Astrocyte (in vitro differentiated cells and primary cell): ENCODE results near the gene PPM1N. TPM values are rescaled to one million over a fixed set of nuclear protein-coding genes. Genes with fewer than 3 reads are reported as not detected.

Experiments
- DNase-seq: peaks from one replicate; pipeline ENCODE4 v3.0.0-alpha.2; 2010; ENCODE audit warnings: low read depth
- FAIRE-seq: peaks from 2 replicates; lab custom pipeline; 2011; peaks lifted over from hg19 to GRCh38; lab: Jason Lieb, UNC
- H2AFZ ChIP-seq: 2 replicates; pipeline ENCODE4 v1.6.0; 2012; ENCODE audit warnings: low read depth, low read length, inconsistent platforms
- H3K27ac ChIP-seq: 2 replicates; pipeline ENCODE4 v1.5.1; 2011; ENCODE audit warnings: low read depth, low read length, inconsistent platforms
- H3K27me3 ChIP-seq: 2 replicates; pipeline ENCODE4 v1.6.0; 2011; ENCODE audit warnings: low read length, inconsistent platforms; ENCODE audit not compliant: insufficient read depth
- H3K36me3 ChIP-seq: 2 replicates; pipeline ENCODE4 v1.5.1; 2011; ENCODE audit warnings: low read length, inconsistent platforms; ENCODE audit not compliant: insufficient read depth
- H3K4me1 ChIP-seq: 2 replicates; pipeline ENCODE4 v1.5.1; 2011; ENCODE audit warnings: low read length, inconsistent platforms; ENCODE audit not compliant: insufficient read depth
- H3K4me2 ChIP-seq: 2 replicates; pipeline ENCODE4 v1.6.0; 2012; ENCODE audit warnings: low read length, inconsistent platforms
- H3K4me3 ChIP-seq: 2 replicates; pipeline ENCODE4 v1.5.1; 2011; ENCODE audit warnings: low read depth, mild to moderate bottlenecking, low read length, inconsistent platforms; ENCODE audit not compliant: insufficient read depth
- H3K79me2 ChIP-seq: 2 replicates; pipeline ENCODE4 v1.6.0; 2012; ENCODE audit warnings: mild to moderate bottlenecking, low read length, inconsistent platforms; ENCODE audit not compliant: insufficient read depth
- H3K9ac ChIP-seq: 2 replicates; pipeline ENCODE4 v1.6.0; 2012; ENCODE audit warnings: mild to moderate bottlenecking, low read length, inconsistent platforms
- H3K9me3 ChIP-seq: 2 replicates; pipeline ENCODE4 v1.5.1; 2012; ENCODE audit warnings: low read depth, mild to moderate bottlenecking, low read length, inconsistent platforms; ENCODE audit not compliant: insufficient read depth
- H4K20me1 ChIP-seq: 2 replicates; pipeline ENCODE4 v1.6.0; 2012; ENCODE audit warnings: low read length, inconsistent platforms; ENCODE audit not compliant: insufficient read depth
- H3K27ac Mint-ChIP-seq: one replicate; pipeline ENCODE4 v1.8.0; 2021; ENCODE audit warnings: mild to moderate bottlenecking, mixed read lengths; ENCODE audit not compliant: unreplicated experiment
- H3K27me3 Mint-ChIP-seq: one replicate; pipeline ENCODE4 v1.8.0; 2021; ENCODE audit warnings: low read depth, mixed read lengths; ENCODE audit not compliant: unreplicated experiment
- H3K36me3 Mint-ChIP-seq: one replicate; pipeline ENCODE4 v1.8.0; 2021; ENCODE audit warnings: low read depth, mixed read lengths; ENCODE audit not compliant: unreplicated experiment
- H3K4me1 Mint-ChIP-seq: one replicate; pipeline ENCODE4 v1.8.0; 2021; ENCODE audit warnings: low read depth, mixed read lengths; ENCODE audit not compliant: unreplicated experiment
- H3K4me3 Mint-ChIP-seq: one replicate; pipeline ENCODE4 v1.8.0; 2021; ENCODE audit warnings: mild to moderate bottlenecking, moderate library complexity, mixed read lengths; ENCODE audit not compliant: unreplicated experiment
- H3K9me3 Mint-ChIP-seq: one replicate; pipeline ENCODE4 v1.8.0; 2021; ENCODE audit warnings: mild to moderate bottlenecking, mixed read lengths; ENCODE audit not compliant: unreplicated experiment
- EZH2 ChIP-seq: IDR thresholded peaks from 2 replicates; pipeline ENCODE4 v1.6.1; 2012; ENCODE audit warnings: mild to moderate bottlenecking, low read length, inconsistent platforms; ENCODE audit not compliant: insufficient read depth
- total RNA-seq: library from RNA; stranded (reverse); gene quantifications from 2 replicates; pipeline ENCODE4 v1.2.1, GENCODE V29; 2021
- TF ChIP-seq, protein P1 (sequence below): IDR thresholded peaks from 2 replicates; pipeline ENCODE4 v1.5.1; 2011; ENCODE audit warnings: low read depth, mild to moderate bottlenecking, inconsistent platforms, low read length, moderate library complexity; ENCODE audit not compliant: insufficient read depth

Gene PPM1N
- total RNA-seq, 1 donor from 2014 or later = 1.3 TPM

GRCh38 chr19:45501730-45502014, 3.4 kb downstream of the PPM1N start:
- FAIRE-seq = no peak
- peaks cover 22% of the 10 kb centered on the region for H3K4me1 ChIP-seq
- Mint-ChIP-seq H3K4me1 (peaks cover 6% of the 10 kb centered on the region), H3K36me3 (no peaks in the 10 kb centered on the region), H3K4me3 (no peak overlapping the region), H3K27me3 (peaks cover 24% of the 10 kb centered on the region), H3K27ac (no peak overlapping the region), H3K9me3 (peaks cover 2% of the 10 kb centered on the region)
- no peaks in the 10 kb centered on the region for H3K9me3 ChIP-seq
- H3K4me3 ChIP-seq = no peak overlapping the region
- H3K36me3 ChIP-seq = no peaks in the 10 kb centered on the region
- DNase-seq = no peak
- H4K20me1 ChIP-seq = peaks cover 3% of the 10 kb centered on the region
- no peak overlapping the region for H3K27ac ChIP-seq
- H2AFZ ChIP-seq = no peak overlapping the region
- no peak overlapping the region for H3K4me2 ChIP-seq
- peaks cover 13% of the 10 kb centered on the region for H3K27me3 ChIP-seq
- no peak overlapping the region for H3K9ac ChIP-seq
- TF ChIP-seq, protein P1, sequence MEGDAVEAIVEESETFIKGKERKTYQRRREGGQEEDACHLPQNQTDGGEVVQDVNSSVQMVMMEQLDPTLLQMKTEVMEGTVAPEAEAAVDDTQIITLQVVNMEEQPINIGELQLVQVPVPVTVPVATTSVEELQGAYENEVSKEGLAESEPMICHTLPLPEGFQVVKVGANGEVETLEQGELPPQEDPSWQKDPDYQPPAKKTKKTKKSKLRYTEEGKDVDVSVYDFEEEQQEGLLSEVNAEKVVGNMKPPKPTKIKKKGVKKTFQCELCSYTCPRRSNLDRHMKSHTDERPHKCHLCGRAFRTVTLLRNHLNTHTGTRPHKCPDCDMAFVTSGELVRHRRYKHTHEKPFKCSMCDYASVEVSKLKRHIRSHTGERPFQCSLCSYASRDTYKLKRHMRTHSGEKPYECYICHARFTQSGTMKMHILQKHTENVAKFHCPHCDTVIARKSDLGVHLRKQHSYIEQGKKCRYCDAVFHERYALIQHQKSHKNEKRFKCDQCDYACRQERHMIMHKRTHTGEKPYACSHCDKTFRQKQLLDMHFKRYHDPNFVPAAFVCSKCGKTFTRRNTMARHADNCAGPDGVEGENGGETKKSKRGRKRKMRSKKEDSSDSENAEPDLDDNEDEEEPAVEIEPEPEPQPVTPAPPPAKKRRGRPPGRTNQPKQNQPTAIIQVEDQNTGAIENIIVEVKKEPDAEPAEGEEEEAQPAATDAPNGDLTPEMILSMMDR = no peak
- no peak for TF ChIP-seq EZH2
- H3K79me2 ChIP-seq = no peaks in the 10 kb centered on the region

- DNase-seq (no peak), FAIRE-seq (no peak)
- Histone ChIP-seq H3K9ac (no peak overlapping the region), H3K4me1 (peaks cover 20% of the 10 kb centered on the region), H3K27ac (no peak overlapping the region), H4K20me1 (peaks cover 3% of the 10 kb centered on the region), H3K9me3 (no peaks in the 10 kb centered on the region), H3K79me2 (peaks cover 2% of the 10 kb centered on the region), H3K27me3 (peaks cover 13% of the 10 kb centered on the region), H2AFZ (no peak overlapping the region), H3K4me2 (no peak overlapping the region), H3K4me3 (no peak overlapping the region), H3K36me3 (no peaks in the 10 kb centered on the region)
- H3K4me3 Mint-ChIP-seq = no peak overlapping the region
- TF ChIP-seq, protein P1 = no peak
- TF ChIP-seq EZH2 = no peak
- H3K36me3 Mint-ChIP-seq = no peaks in the 10 kb centered on the region
- peaks cover 23% of the 10 kb centered on the region for H3K27me3 Mint-ChIP-seq
- H3K4me1 Mint-ChIP-seq = peaks cover 6% of the 10 kb centered on the region
- H3K27ac Mint-ChIP-seq = no peak overlapping the region
- H3K9me3 Mint-ChIP-seq = peaks cover 2% of the 10 kb centered on the region
These were observed 3.9 kb downstream of the PPM1N start for GRCh38 chr19:45502111-45502510.

GRCh38 chr19:45503909-45504308, 5.7 kb downstream of the PPM1N start:
- Histone ChIP-seq H2AFZ (no peak overlapping the region), H4K20me1 (peaks cover 4% of the 10 kb centered on the region), H3K36me3 (no peaks in the 10 kb centered on the region), H3K27ac (no peak overlapping the region), H3K4me3 (no peak overlapping the region), H3K27me3 (peaks cover 8% of the 10 kb centered on the region), H3K4me2 (no peak overlapping the region), H3K79me2 (peaks cover 20% of the 10 kb centered on the region), H3K9me3 (no peaks in the 10 kb centered on the region), H3K4me1 (peaks cover 17% of the 10 kb centered on the region), H3K9ac (no peak overlapping the region)
- no peak overlapping the region for H3K4me3 Mint-ChIP-seq
- no peak for DNase-seq
- peaks cover 2% of the 10 kb centered on the region for H3K9me3 Mint-ChIP-seq
- no peak for TF ChIP-seq EZH2
- TF ChIP-seq, protein P1 = no peak
- FAIRE-seq = no peak
- H3K27ac Mint-ChIP-seq = no peak overlapping the region
- H3K27me3 Mint-ChIP-seq = peaks cover 13% of the 10 kb centered on the region
- H3K36me3 Mint-ChIP-seq = no peaks in the 10 kb centered on the region
- H3K4me1 Mint-ChIP-seq = peaks cover 6% of the 10 kb centered on the region
